ENCODE data around the gene HIVEP1.
A peak's percentile ranks its signal among the peaks of the same experiment; 100 is the strongest.

DNA sequence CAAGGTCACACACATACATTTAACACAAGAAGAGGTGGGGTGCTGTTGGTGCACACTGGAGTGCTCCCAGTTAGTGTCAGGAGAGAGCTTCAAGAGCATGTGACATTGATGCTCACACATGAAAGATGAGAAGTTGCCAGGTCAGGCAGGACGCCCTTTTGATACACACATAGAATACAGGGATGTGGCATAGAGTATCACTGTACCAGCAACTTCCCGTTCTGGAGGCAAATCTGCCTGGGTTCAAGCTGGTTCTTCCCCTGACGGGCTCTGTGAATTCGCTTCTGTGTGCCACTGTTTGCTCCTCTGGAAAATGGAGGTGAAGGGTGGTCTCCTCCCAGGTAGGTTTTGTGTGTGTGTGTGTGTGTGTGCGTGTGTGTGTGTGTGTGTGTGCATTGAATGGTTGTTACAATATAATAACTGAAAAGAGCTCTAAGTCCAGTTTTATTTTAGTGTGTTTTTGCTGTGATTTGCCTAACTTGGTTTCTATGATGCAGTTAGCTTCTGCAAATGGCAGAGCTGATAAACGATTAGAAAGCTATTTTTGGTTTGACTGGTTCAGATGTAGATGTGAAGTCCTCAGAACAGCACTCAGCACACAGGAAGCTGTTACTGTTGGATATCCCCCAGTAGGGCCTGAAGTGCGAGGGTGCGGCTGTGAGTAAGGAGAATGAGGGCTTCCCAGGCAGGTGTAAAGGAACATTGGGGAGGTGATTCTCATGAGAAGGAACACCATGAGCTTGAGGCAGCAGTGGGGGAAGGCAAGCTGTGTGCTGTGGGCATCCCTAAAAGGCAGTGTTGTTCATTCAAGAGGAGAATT, 53.4 kb downstream of the HIVEP1 start:
- peak; percentile 42; the same call in 1 of the 2 replicates for TF ChIP-seq POLR2AphosphoS5 (IDR thresholded peaks at IDR 0.05; ENCODE audit: low read depth, low read length)
- TF ChIP-seq POLR2A (IDR thresholded peaks at IDR 0.05; ENCODE audit: low read depth, low read length): peak; percentile 67; the same call in 1 of the 2 replicates
- TF ChIP-seq TAF1 (IDR thresholded peaks at IDR 0.05; ENCODE audit: low read depth, low read length): no peak
- TF ChIP-seq PAX5 (IDR thresholded peaks at IDR 0.05; ENCODE audit: insufficient read depth, low read length, severe bottlenecking): no peak
- TF ChIP-seq POU2F2 (IDR thresholded peaks at IDR 0.05; ENCODE audit: low read depth, low read length): no peak; the same call in 1 of the 2 replicates

Data from GM12891 (cell line).